Body of pancreas (tissue), 4 donors: ENCODE measurements around the gene SHISA7. TPM values are rescaled to one million over a fixed set of nuclear protein-coding genes. Genes with fewer than 3 reads are reported as not detected.

Source experiments
- ATAC-seq: fragments of 150-250 bp; one replicate; pipeline ENCODE4 v1.9.1; 2016
- DNase-seq, 4 donors: peaks; one replicate each; pipeline ENCODE4 v3.0.0-alpha.2; 2019
- H3K27ac ChIP-seq, 4 donors: fragments of 200-600 bp; sonication (generic); 1 replicate in 3 of 4; 2 replicates in 1 of 4; pipeline versions ENCODE4 v1.5.1 to v1.6.1; 2016 to 2019; ENCODE audit warnings: mild to moderate bottlenecking in 1 of 4, mixed read lengths in 1 of 4, moderate library complexity in 1 of 4
- H3K27me3 ChIP-seq, 2 donors: fragments of 200-600 bp; sonication (generic); one replicate each; pipeline ENCODE4 v1.6.0; 2016; ENCODE audit warnings: mild to moderate bottlenecking in 1 of 2
- H3K36me3 ChIP-seq, 2 donors: fragments of 200-600 bp; sonication (generic); replicated peaks in 1 of 2; 2 replicates each; pipeline ENCODE4 v1.5.1; 2016; ENCODE audit warnings: low read depth in 2 of 2; ENCODE audit not compliant: insufficient read depth in 1 of 2
- H3K4me1 ChIP-seq: fragments of 200-600 bp; sonication (generic); one replicate; pipeline ENCODE4 v1.6.0; 2016
- H3K4me3 ChIP-seq, 2 donors: fragments of 200-600 bp; sonication (generic); 1 replicate in 1 of 2; 2 replicates in 1 of 2; pipeline ENCODE4 v1.5.1; 2016 to 2019
- H3K9me3 ChIP-seq, 3 donors: fragments of 200-600 bp; sonication (generic); 1 replicate in 2 of 3; 2 replicates in 1 of 3; pipeline ENCODE4 v1.5.1; 2016
- POLR2A ChIP-seq, 3 donors: fragments of 450-650 bp; IDR thresholded peaks; one replicate each; pipeline ENCODE4 v1.6.1; 2016; ENCODE audit warnings: antibody characterized with exemption in 3 of 3, mild to moderate bottlenecking in 2 of 3
- WGBS, 2 donors: methylation state at CpG; one replicate each; pipeline ENCODE4 v1.1.5; 2017; 5-methylcytosine and 5-hydroxymethylcytosine counted together
- intact Hi-C: fragments of 100-400 bp; cut with DNase I; formaldehyde crosslinking; loops from one replicate; pipeline ENCODE4 v1.15.1; 2023
- total RNA-seq, 2 donors: library from RNA; depleted of rRNA; stranded (reverse); fragments of >200 nt; gene quantifications; one replicate each; pipeline ENCODE4 v1.1.0, GENCODE V29; 2016
- TF ChIP-seq, protein P1 (sequence below), 7 experiments: fragments of 450-650 bp in 4 of 7; fragments of 200-600 bp in 3 of 7; sonication (generic) in 3 of 7; IDR thresholded peaks; one replicate each; pipeline ENCODE4 v1.5.1; 2016 to 2019; ENCODE audit warnings: antibody characterized with exemption in 7 of 7

The SHISA7 gene
- total RNA-seq, 2 donors from 2014 or later: not detected

DNA sequence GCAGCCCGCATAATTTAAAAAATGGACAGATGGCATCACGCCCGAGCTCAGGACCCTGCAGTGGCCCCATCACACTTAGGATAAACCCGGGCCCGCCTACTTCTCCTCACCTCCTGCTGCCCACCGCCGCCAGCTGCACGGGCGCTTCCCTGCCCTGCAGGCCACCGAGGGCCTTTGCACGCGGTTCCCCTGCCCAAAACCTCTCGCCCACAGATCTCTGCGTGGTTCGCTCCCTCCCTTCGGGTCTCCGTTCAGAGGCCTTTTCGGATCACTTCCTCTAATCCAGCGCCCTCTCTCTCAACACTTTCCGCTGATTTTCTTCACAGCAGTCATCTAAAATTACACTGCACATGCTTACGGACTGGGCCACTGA, 1.8 kb downstream of the SHISA7 start:
- Histone ChIP-seq H3K27me3 (peaks cover 0 to 26% of the 10 kb centered on the region in 2 donors), H3K4me1 (no peaks in the 10 kb centered on the region), H3K36me3 (no peaks in the 10 kb centered on the region), H3K9me3 (no peaks in the 10 kb centered on the region), H3K27ac (no peak overlapping the region), H3K4me3 (no peak overlapping the region)
- ATAC-seq: no peak
- no peak for DNase-seq
- TF ChIP-seq, protein P1, sequence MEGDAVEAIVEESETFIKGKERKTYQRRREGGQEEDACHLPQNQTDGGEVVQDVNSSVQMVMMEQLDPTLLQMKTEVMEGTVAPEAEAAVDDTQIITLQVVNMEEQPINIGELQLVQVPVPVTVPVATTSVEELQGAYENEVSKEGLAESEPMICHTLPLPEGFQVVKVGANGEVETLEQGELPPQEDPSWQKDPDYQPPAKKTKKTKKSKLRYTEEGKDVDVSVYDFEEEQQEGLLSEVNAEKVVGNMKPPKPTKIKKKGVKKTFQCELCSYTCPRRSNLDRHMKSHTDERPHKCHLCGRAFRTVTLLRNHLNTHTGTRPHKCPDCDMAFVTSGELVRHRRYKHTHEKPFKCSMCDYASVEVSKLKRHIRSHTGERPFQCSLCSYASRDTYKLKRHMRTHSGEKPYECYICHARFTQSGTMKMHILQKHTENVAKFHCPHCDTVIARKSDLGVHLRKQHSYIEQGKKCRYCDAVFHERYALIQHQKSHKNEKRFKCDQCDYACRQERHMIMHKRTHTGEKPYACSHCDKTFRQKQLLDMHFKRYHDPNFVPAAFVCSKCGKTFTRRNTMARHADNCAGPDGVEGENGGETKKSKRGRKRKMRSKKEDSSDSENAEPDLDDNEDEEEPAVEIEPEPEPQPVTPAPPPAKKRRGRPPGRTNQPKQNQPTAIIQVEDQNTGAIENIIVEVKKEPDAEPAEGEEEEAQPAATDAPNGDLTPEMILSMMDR (IDR thresholded peaks at IDR 0.05): no peak
- TF ChIP-seq POLR2A (IDR thresholded peaks at IDR 0.05): no peak
- WGBS, 2 donors: 2 to 6% methylated on average over 21 of the region's 21 CpGs
- intact Hi-C loops: no loop called here

DNA sequence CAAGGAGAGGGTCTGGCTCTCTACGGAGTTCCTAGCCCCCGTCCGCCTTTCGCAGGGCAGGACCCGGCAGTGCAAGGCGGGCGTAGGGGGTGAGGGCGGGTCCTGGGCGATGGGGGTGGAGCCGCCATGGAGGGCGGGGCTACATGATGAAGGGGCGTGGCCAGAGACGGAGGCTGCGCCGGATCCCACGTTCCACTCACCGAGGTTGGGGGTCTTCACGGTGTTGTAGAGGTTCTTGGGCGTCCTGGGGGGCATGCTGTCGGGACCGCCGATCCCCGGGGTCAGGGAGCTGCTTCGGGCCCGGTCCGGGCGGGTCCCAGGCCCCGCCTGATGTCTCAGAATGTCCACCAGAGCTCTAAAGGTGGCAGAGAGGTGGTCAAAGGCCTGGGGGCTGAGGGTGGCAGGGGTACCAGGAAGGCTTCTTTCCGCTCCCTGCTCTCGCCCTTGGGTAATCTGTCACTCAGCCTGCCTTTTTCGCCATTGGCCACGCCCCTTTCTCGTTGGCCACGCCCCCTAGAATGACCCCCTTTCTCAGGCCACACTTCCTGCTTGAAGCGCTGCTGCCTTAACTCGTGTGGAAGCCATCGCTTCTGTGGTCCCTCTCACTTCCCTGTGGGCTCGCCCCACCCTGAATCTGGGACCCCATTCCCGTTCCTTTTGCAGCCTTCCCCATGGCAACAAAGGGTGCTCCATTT, 2.5 kb downstream of the SHISA7 start:
- no peak for DNase-seq
- H3K27me3 ChIP-seq: peaks cover 0 to 26% of the 10 kb centered on the region in 2 donors
- H3K4me1 ChIP-seq: no peaks in the 10 kb centered on the region

DNA sequence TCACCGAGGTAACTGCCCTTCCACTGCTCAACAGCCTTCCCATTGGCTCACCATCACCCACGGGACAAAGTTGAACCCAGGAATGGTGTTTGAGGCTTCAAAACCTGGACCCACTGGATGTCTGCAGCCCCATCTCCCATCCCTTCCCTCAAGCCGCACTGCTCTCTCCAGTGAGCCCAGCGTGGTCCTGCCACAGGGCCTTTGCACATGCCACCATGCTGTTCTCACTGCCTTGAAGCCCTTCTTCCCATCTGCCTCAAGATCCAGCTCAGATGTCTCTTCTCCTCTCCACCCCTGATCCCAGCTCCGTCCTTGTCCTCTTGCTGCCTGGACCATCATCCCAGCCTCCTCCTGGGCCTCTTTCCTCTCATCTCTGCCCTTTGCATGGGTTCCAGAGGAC, 4.0 kb downstream of the SHISA7 start:
- WGBS, 2 donors: 59 to 65% methylated on average over 5 of the region's 5 CpGs
- peaks cover 0 to 26% of the 10 kb centered on the region in 2 donors for H3K27me3 ChIP-seq

More for the DNA sequence above, 2.5 kb downstream of the SHISA7 start:
- intact Hi-C loops: no loop called here
- no peaks in the 10 kb centered on the region for H3K9me3 ChIP-seq
- H3K4me3 ChIP-seq: no peak overlapping the region
- TF ChIP-seq POLR2A (IDR thresholded peaks at IDR 0.05): no peak
- TF ChIP-seq, protein P1 (IDR thresholded peaks at IDR 0.05): no peak
- H3K27ac ChIP-seq: no peak overlapping the region
- ATAC-seq: no peak
- WGBS, 2 donors: 5 to 6% methylated on average over 11 to 38 of the region's 39 CpGs
- no peaks in the 10 kb centered on the region for H3K36me3 ChIP-seq

DNA sequence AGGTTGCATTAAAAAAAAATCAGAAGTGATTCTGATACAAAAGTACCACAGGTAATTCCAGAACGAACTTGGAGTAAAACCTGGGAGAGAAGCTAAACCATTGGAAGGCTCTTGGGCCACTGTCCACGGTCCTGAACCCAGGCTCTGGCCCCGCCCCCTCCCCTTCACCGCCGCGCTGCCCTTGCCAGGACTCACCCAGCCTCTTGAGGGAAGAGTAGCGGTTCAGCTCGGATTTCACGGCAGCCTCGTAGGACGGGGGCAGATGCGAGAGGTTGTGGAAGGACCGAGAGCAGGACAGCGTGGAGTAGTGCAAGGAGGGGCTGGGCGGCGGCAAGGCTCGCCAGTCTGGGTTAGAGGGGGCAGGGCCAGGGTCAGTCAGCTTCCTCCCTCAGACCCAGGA, 5.7 kb downstream of the SHISA7 start:
- Histone ChIP-seq H3K4me1 (no peaks in the 10 kb centered on the region), H3K27me3 (peaks cover 0 to 36% of the 10 kb centered on the region in 2 donors), H3K4me3 (no peak overlapping the region), H3K36me3 (no peaks in the 10 kb centered on the region), H3K27ac (no peak overlapping the region), H3K9me3 (no peaks in the 10 kb centered on the region)
- intact Hi-C loops: no loop called here
- DNase-seq (peak; percentile 48 to 72 (median 55)), ATAC-seq (peak; percentile 76)
- TF ChIP-seq, protein P1 (IDR thresholded peaks at IDR 0.05): no peak
- TF ChIP-seq POLR2A (IDR thresholded peaks at IDR 0.05): no peak
- WGBS, 2 donors: 1 to 7% methylated on average over 9 to 17 of the region's 17 CpGs

More for the DNA sequence above, 4.0 kb downstream of the SHISA7 start:
- DNase-seq: no peak
- ATAC-seq: no peak
- TF ChIP-seq, protein P1 (IDR thresholded peaks at IDR 0.05): no peak
- H3K27ac ChIP-seq: no peak overlapping the region
- no peaks in the 10 kb centered on the region for H3K36me3 ChIP-seq
- no peak overlapping the region for H3K4me3 ChIP-seq
- intact Hi-C loops: no loop called here
- H3K4me1 ChIP-seq: no peaks in the 10 kb centered on the region
- H3K9me3 ChIP-seq: no peaks in the 10 kb centered on the region

DNA sequence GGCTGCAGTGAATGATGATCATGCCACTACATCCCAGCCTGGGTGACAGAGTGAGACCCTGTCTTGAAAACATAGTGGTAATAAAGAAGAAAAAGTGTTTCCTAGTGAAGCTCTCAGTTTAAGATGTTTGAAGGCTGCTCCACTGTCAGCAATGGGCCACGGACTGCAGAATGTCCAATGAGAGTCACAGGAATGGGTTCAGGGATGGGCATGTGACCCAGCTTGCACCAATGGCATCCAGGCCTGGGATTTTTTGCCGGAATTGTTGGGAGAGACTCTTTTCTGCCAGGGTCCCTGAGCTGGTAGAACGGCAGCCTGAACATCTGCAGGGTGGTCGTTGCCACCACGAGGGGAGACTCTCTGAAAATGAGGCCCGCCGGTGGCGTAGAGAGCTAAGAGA, 6.3 kb downstream of the SHISA7 start:
- WGBS, 2 donors: 31 to 46% methylated on average over 7 to 8 of the region's 8 CpGs
- peaks cover 0 to 33% of the 10 kb centered on the region in 2 donors for H3K27me3 ChIP-seq

More for the DNA sequence above, 6.3 kb downstream of the SHISA7 start:
- DNase-seq (no peak), ATAC-seq (no peak)
- TF ChIP-seq POLR2A (IDR thresholded peaks at IDR 0.05): no peak
- TF ChIP-seq, protein P1 (IDR thresholded peaks at IDR 0.05): no peak
- Histone ChIP-seq H3K36me3 (no peaks in the 10 kb centered on the region), H3K4me3 (no peak overlapping the region), H3K4me1 (no peaks in the 10 kb centered on the region), H3K9me3 (no peaks in the 10 kb centered on the region), H3K27ac (no peak overlapping the region)
- intact Hi-C loops: no loop called here
